Esophagus muscularis mucosa (tissue), 4 donors: ENCODE data around the gene F7.

ENCODE experiments used
- CTCF ChIP-seq, 3 experiments: fragments of 200-600 bp in 2 of 3; fragments of 450-650 bp in 1 of 3; sonication (generic) in 2 of 3; IDR thresholded peaks; one replicate each; pipeline ENCODE4 v1.5.1; 2017 to 2019; ENCODE audit warnings: antibody characterized with exemption in 3 of 3, mild to moderate bottlenecking in 2 of 3, moderate library complexity in 1 of 3
- EP300 ChIP-seq: sonication (generic); formaldehyde crosslinking; IDR thresholded peaks from one replicate; pipeline ENCODE4 v1.6.1; 2017; ENCODE audit warnings: antibody characterized with exemption
- POLR2A ChIP-seq: fragments of 450-650 bp; IDR thresholded peaks from one replicate; pipeline ENCODE4 v1.6.1; 2017; ENCODE audit warnings: antibody characterized with exemption, moderate library complexity, mild to moderate bottlenecking, low read depth
- POLR2AphosphoS5 ChIP-seq, 2 donors: sonication (generic); formaldehyde crosslinking; IDR thresholded peaks; one replicate each; pipeline ENCODE4 v1.6.1; 2017; ENCODE audit warnings: antibody characterized with exemption in 2 of 2

GRCh38 chr13:113167155-113167554 is 61.6 kb downstream of the F7 start:
- no peak for TF ChIP-seq CTCF (IDR thresholded peaks at IDR 0.05)
- no peak for TF ChIP-seq POLR2AphosphoS5 (IDR thresholded peaks at IDR 0.05)
- TF ChIP-seq POLR2A, result no peak
- TF ChIP-seq EP300, result no peak
